K562 (cell line): ENCODE data around the gene GIPC3.

Experiments used
- JUN ChIP-seq, 2 experiments: sonication (generic) in 1 of 2; formaldehyde crosslinking in 1 of 2; IDR thresholded peaks; 2 replicates each; pipeline versions ENCODE4 v1.6.1 to v1.8.0; 2012 to 2022; ENCODE audit warnings: borderline replicate concordance in 2 of 2, mild to moderate bottlenecking in 2 of 2, improper control_type of control experiment in 1 of 2, low read depth in 1 of 2, low read length in 1 of 2, missing genetic modification reagents in 1 of 2
- NCOA6 ChIP-seq: fragments of 450-650 bp; IDR thresholded peaks from 2 replicates; pipeline ENCODE4 v1.6.1; 2017; ENCODE audit warnings: mild to moderate bottlenecking
- RBM39 ChIP-seq: fragments of 200-400 bp; formaldehyde crosslinking; optimal IDR thresholded peaks from 2 replicates; pipeline ENCODE3; 2018; ENCODE audit warnings: low read depth, low read length
- RCOR1 ChIP-seq, 2 experiments: IDR thresholded peaks; 2 replicates each; pipeline ENCODE4 v1.6.1; 2012; ENCODE audit warnings: low read depth in 2 of 2, low read length in 2 of 2, borderline replicate concordance in 1 of 2, improper control_type of control experiment in 1 of 2
- SETDB1 ChIP-seq: IDR thresholded peaks from one replicate; pipeline ENCODE4 v1.6.1; 2012; ENCODE audit warnings: low read length, control low read depth, inconsistent platforms
- TCFL5 ChIP-seq: fragments of 250-450 bp; sonication (Bioruptor Pico); conservative IDR thresholded peaks from 2 replicates; pipeline ENCODE4 v1.6.1; 2021; ENCODE audit warnings: mild to moderate bottlenecking, moderate library complexity, matching md5 sums
- ZNF146 ChIP-seq: IDR thresholded peaks from one replicate; pipeline ENCODE4 v1.6.1; 2018; ENCODE audit warnings: missing compliant biosample characterization; ENCODE audit not compliant: unreplicated experiment
- TF ChIP-seq, protein P1 (sequence below), 2 experiments: fragments of 450-650 bp in 1 of 2; IDR thresholded peaks; 2 replicates each; pipeline ENCODE4 v1.6.1; 2011 to 2017; ENCODE audit warnings: low read depth in 2 of 2, antibody characterized with exemption in 1 of 2, borderline replicate concordance in 1 of 2, low read length in 1 of 2, mild to moderate bottlenecking in 1 of 2, mixed read lengths in 1 of 2; ENCODE audit not compliant: control insufficient read depth in 1 of 2
- TF ChIP-seq, protein P2 (sequence below): sonication (generic); formaldehyde crosslinking; IDR thresholded peaks from 2 replicates; pipeline ENCODE4 v1.5.0; 2020; ENCODE audit warnings: missing genetic modification reagents
- TF ChIP-seq, protein P3 (sequence below): sonication (generic); formaldehyde crosslinking; IDR thresholded peaks from 2 replicates; pipeline ENCODE4 v1.8.0; 2022; ENCODE audit warnings: mild to moderate bottlenecking, missing genetic modification reagents, borderline replicate concordance

DNA sequence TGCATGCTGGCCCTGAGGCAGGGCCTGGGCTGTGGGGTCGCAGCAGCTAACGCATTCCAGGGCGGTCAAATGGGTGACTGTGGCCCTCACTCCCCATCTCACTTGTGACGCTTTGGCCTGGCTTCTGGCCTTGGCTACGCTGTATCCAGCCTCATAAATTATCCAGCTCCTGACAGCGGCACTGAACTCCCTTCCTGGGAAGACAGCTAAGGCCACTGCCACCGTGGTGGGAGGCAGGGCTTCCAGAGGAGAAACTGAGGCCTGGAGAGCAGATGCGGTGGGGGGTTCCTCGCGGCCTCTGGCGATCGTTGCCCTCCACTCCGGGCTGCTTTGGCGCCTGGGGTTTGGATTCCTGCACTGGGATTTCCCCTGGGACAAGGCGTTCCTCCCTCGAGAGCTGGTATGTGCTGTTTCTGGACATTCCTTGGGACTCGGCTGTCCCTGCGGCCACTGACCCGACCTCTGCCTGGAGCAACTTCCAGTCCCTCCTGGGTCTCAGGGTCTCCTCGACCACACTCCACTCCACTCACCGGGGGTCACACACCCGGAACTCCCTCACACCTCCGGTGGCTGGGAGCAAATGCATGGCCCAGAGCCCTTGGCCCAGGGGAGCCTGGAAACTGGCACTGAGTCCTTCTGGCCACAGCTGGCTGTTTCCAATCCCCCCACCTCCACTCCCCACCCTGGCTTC is 18.0 kb downstream of the GIPC3 start:
- TF ChIP-seq RCOR1 (IDR thresholded peaks at IDR 0.05; ENCODE audit: borderline replicate concordance in 1 of 2, low read depth in 2 of 2, low read length in 2 of 2) (no peak), ZNF146 (no peak), TCFL5 (no peak), NCOA6 (no peak), JUN (IDR thresholded peaks at IDR 0.05; ENCODE audit: borderline replicate concordance, low read depth, low read length) (no peak), JUN (CRISPR knock-in tag; IDR thresholded peaks at IDR 0.05; ENCODE audit: borderline replicate concordance) (no peak), RBM39 (no peak), SETDB1 (no peak)
- TF ChIP-seq, protein P1, sequence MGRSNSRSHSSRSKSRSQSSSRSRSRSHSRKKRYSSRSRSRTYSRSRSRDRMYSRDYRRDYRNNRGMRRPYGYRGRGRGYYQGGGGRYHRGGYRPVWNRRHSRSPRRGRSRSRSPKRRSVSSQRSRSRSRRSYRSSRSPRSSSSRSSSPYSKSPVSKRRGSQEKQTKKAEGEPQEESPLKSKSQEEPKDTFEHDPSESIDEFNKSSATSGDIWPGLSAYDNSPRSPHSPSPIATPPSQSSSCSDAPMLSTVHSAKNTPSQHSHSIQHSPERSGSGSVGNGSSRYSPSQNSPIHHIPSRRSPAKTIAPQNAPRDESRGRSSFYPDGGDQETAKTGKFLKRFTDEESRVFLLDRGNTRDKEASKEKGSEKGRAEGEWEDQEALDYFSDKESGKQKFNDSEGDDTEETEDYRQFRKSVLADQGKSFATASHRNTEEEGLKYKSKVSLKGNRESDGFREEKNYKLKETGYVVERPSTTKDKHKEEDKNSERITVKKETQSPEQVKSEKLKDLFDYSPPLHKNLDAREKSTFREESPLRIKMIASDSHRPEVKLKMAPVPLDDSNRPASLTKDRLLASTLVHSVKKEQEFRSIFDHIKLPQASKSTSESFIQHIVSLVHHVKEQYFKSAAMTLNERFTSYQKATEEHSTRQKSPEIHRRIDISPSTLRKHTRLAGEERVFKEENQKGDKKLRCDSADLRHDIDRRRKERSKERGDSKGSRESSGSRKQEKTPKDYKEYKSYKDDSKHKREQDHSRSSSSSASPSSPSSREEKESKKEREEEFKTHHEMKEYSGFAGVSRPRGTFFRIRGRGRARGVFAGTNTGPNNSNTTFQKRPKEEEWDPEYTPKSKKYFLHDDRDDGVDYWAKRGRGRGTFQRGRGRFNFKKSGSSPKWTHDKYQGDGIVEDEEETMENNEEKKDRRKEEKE (IDR thresholded peaks at IDR 0.05; ENCODE audit: borderline replicate concordance in 1 of 2, control insufficient read depth in 1 of 2, low read depth in 2 of 2, low read length in 1 of 2) = no peak
- TF ChIP-seq, protein P2, sequence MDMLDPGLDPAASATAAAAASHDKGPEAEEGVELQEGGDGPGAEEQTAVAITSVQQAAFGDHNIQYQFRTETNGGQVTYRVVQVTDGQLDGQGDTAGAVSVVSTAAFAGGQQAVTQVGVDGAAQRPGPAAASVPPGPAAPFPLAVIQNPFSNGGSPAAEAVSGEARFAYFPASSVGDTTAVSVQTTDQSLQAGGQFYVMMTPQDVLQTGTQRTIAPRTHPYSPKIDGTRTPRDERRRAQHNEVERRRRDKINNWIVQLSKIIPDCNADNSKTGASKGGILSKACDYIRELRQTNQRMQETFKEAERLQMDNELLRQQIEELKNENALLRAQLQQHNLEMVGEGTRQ (CRISPR knock-in tag) = no peak
- TF ChIP-seq, protein P3, sequence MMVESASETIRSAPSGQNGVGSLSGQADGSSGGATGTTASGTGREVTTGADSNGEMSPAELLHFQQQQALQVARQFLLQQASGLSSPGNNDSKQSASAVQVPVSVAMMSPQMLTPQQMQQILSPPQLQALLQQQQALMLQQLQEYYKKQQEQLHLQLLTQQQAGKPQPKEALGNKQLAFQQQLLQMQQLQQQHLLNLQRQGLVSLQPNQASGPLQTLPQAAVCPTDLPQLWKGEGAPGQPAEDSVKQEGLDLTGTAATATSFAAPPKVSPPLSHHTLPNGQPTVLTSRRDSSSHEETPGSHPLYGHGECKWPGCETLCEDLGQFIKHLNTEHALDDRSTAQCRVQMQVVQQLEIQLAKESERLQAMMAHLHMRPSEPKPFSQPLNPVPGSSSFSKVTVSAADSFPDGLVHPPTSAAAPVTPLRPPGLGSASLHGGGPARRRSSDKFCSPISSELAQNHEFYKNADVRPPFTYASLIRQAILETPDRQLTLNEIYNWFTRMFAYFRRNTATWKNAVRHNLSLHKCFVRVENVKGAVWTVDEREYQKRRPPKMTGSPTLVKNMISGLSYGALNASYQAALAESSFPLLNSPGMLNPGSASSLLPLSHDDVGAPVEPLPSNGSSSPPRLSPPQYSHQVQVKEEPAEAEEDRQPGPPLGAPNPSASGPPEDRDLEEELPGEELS (CRISPR knock-in tag) = no peak
